ENCODE results near the gene GMEB1. TPM values are rescaled to one million over a fixed set of nuclear protein-coding genes. Genes with fewer than 3 reads are reported as not detected.
"Not testable (repeated sequence)": the region's sequence is repeated elsewhere in the genome, so short reads cannot be mapped to it uniquely, and the experiment has no call there.

GMEB1 gene
- total RNA-seq, 1 donor from 2014 or later, result 11.1 TPM

- not testable (repeated sequence) for ATAC-seq
These were observed 82.2 kb downstream of the GMEB1 start for GRCh38 chr1:28750771-28751294.

GRCh38 chr1:28751315-28752060, 82.9 kb downstream of the GMEB1 start:
- ATAC-seq, result no peak

GRCh38 chr1:28755701-28756100, 87.1 kb downstream of the GMEB1 start:
- no peak for ATAC-seq

GRCh38 chr1:28756846-28757245, 88.3 kb downstream of the GMEB1 start:
- no peak for ATAC-seq

- ATAC-seq, result no peak
These were observed 89.8 kb downstream of the GMEB1 start for GRCh38 chr1:28758420-28758819.

GRCh38 chr1:28759257-28759656, 90.7 kb downstream of the GMEB1 start:
- ATAC-seq, result no peak

- no peak for ATAC-seq
These were observed 92.6 kb downstream of the GMEB1 start for GRCh38 chr1:28761189-28761588.

GRCh38 chr1:28766532-28767183, 98.1 kb downstream of the GMEB1 start:
- no peak for ATAC-seq

Other genes starting within 250 kb of the GMEB1 start
- gene RCC1, start 162.7 kb upstream of the GMEB1 start, total RNA-seq, result 33.3 TPM
- 24.3 TPM for gene TRNAU1AP, start 115.7 kb upstream of the GMEB1 start, total RNA-seq
- gene RAB42, start 76.5 kb upstream of the GMEB1 start, total RNA-seq, result 0.40 TPM
- gene TAF12, start 25.7 kb upstream of the GMEB1 start, total RNA-seq, result 16.5 TPM
- not detected for gene RNU11, start 20.2 kb upstream of the GMEB1 start, total RNA-seq
- gene YTHDF2, start 68.2 kb downstream of the GMEB1 start, total RNA-seq, result 61.2 TPM
- not detected for gene OPRD1, start 143.4 kb downstream of the GMEB1 start, total RNA-seq
- 33.0 TPM for gene EPB41, start 245.8 kb downstream of the GMEB1 start, total RNA-seq

All from esophagus mucosa (tissue), 1 donor.